D721Med (cell line): ENCODE results near the gene RNF111.

Experiments used
- DNase-seq: peaks from one replicate; pipeline ENCODE4 v3.0.0; 2011; ENCODE audit warnings: low spot score; ENCODE audit not compliant: insufficient read length
- FAIRE-seq: peaks from 2 replicates; lab custom pipeline; 2011; peaks lifted over from hg19 to GRCh38; lab: Jason Lieb, UNC
- CTCF ChIP-seq: IDR thresholded peaks from 2 replicates; pipeline ENCODE4 v1.5.1; 2012; ENCODE audit warnings: mild to moderate bottlenecking, control low read depth; ENCODE audit not compliant: insufficient read depth; ENCODE audit errors: missing control alignments

RNF111 gene

GRCh38 chr15:59013246-59013873 is 25.9 kb downstream of the RNF111 start:
- DNase-seq (no peak), FAIRE-seq (no peak)
- TF ChIP-seq CTCF, result no peak

DNA sequence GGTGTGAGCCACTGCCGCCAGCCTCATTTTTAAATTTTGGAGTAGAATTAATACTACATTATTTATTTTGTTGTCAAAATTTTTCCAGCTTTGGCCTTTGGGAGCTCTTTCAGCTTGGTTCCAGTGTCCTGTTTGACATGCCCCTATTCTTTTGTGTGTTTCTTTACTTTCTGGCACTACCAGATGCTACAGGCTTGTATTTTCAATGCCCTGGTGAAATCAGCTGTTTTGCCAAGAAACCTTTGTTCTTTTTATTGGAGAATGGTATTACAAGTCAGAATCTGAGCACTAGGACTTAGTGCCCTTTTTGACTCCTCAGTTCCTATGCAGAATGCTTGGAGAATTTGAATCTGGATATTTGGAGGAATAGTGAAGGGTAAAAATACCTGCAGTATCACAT is 26.6 kb downstream of the RNF111 start:
- TF ChIP-seq CTCF, result no peak
- no peak for FAIRE-seq
- no peak for DNase-seq

- FAIRE-seq (no peak), DNase-seq (no peak)
- no peak for TF ChIP-seq CTCF
Observed at GRCh38 chr15:59017449-59017848, 30.0 kb downstream of the RNF111 start.

DNA sequence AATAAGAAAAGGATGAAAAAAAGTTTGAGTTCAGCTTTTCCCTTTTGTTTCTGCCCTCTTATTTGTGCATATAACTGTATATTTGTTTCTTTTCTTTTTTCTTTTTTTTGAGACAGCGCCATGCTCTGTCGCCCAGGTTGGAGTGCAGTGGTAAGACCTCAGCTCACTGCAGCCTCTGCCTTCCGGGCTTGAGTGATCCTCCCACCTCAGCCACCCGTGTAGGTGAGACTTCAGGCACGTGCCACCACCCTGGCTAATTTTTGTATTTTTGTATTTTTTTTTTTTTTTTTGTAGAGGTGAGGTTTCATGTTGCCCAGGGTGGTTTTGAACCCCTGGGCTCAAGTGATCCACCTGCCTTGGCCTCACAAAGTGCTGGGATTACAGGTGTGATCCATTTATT is 31.4 kb downstream of the RNF111 start:
- no peak for TF ChIP-seq CTCF
- FAIRE-seq (no peak), DNase-seq (no peak)

DNA sequence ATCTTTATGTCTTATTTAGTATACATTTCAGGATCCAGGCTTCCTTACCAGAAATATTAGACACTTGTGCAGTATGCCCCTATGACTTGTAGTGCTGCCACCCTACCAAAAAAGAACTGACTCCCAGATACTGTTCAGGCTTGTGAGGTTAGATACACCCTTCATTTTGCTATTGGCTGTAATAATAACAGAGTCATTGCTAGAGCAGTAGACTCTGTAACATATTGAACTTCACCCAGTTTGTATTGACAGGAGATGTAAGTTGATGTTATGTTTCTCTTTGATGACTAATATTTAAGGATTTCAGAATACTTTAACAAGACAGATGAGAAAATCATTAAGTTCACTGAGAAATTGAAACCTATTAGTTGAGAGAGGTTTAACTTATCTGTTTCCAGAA is 32.9 kb downstream of the RNF111 start:
- no peak for FAIRE-seq
- no peak for TF ChIP-seq CTCF
- no peak for DNase-seq

DNA sequence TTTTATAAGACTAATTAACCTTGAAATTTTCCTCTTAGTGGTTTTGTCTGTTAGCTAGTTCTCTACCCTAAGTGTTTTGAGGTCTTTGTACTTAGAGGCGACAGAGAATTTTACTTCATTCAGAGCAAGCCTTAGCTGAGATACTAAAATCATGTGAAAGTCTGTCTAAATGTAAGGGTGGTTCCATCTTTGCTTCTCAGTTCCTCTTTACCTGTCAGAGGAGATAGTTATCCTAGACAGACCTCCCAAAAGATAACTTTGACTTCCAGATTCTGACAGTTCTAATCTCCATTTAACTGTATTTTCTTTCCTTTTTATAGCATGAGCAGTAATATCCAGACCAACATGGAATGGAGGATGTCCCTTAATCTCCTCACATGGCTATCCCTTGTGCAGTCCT is 34.7 kb downstream of the RNF111 start:
- no peak for TF ChIP-seq CTCF
- FAIRE-seq (no peak), DNase-seq (no peak)

DNA sequence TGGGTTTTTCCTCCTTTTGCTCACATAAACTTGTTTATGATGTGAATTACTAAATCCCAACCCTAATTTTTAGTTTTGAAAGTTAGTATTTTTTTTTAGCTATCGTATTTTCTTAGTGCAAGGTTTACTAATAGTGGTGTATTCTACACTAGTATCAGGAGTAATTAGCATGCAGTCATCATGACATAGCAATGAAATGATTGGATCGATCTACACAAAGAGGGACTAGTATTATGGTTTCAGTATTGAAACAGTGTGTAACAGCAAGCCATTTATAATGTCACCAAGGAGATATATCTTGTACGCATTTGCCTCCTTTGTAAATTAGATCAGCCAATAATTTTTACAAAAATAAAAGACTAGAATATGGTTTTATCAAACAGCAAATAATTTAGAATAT is 38.7 kb downstream of the RNF111 start:
- no peak for TF ChIP-seq CTCF
- DNase-seq (no peak), FAIRE-seq (no peak)
